GM12878 (cell line): ENCODE measurements around the gene DPP9. TPM values are rescaled to one million over a fixed set of nuclear protein-coding genes. Genes with fewer than 3 reads are reported as not detected.

ENCODE experiments used
- ATAC-seq: fragments of 200-7000 bp; cut with Tn5 transposase; 3 replicates; pipeline ENCODE4 v1.9.1; 2020; ENCODE audit warnings: mild to moderate bottlenecking, moderate library complexity
- BruUV-seq: library from RNA; stranded (reverse); fragments of 400-500 nt; replicated peaks from 2 replicates; lab custom pipeline; 2021; lab: Mats Ljungman, UMichigan
- CTCF ChIA-PET: fragments of 300-600 bp; sonication (Branson Sonifier 250); formaldehyde crosslinking; extraction: SDS; loops from one replicate; lab custom pipeline; 2021; ENCODE audit warnings: inconsistent platforms; lab: Yijun Ruan, JAX
- POLR2A ChIA-PET: fragments of 350-600 bp; formaldehyde crosslinking; extraction: SDS; loops from one replicate; lab custom pipeline; 2021; ENCODE audit warnings: inconsistent platforms; lab: Charles Lee
- RAD21 ChIA-PET: fragments of 300-600 bp; sonication (Branson Sonifier 250); formaldehyde crosslinking; loops from one replicate; lab custom pipeline; 2023; ENCODE audit warnings: antibody characterized with exemption; ENCODE audit not compliant: unreplicated experiment; lab: Charles Lee
- SMC1A ChIA-PET: fragments of 300-600 bp; sonication (Branson Sonifier 250); formaldehyde crosslinking; loops from one replicate; lab custom pipeline; 2023; ENCODE audit not compliant: unreplicated experiment, uncharacterized antibody; lab: Charles Lee
- DNase-seq: peaks from one replicate; pipeline ENCODE4 v3.0.0-alpha.2; 2011; ENCODE audit warnings: low read depth, low spot score
- FAIRE-seq: peaks from 3 replicates; lab custom pipeline; 2011; peaks lifted over from hg19 to GRCh38; lab: Jason Lieb, UNC
- H2AFZ ChIP-seq: 2 replicates; pipeline ENCODE4 v1.6.0; 2011; ENCODE audit warnings: low read depth, low read length, control low read depth; ENCODE audit not compliant: control insufficient read depth
- H3K27ac ChIP-seq: 2 replicates; pipeline ENCODE4 v1.5.1; 2011; ENCODE audit warnings: control low read depth; ENCODE audit not compliant: control insufficient read depth, insufficient read depth
- H3K27me3 ChIP-seq, 2 experiments: replicated peaks in 1 of 2; 2 replicates each; pipeline versions ENCODE4 v1.6.0 to v1.6.1; 2011; ENCODE audit warnings: low read length in 1 of 2; ENCODE audit not compliant: control insufficient read depth in 2 of 2, insufficient read depth in 2 of 2
- H3K36me3 ChIP-seq, 2 experiments: 2 replicates each; pipeline ENCODE4 v1.5.1; 2011; ENCODE audit warnings: low read length in 1 of 2; ENCODE audit not compliant: control insufficient read depth in 2 of 2, insufficient read depth in 2 of 2
- H3K4me1 ChIP-seq: 2 replicates; pipeline ENCODE4 v1.6.1; 2011; ENCODE audit warnings: mild to moderate bottlenecking, low read length, moderate library complexity, mixed read lengths; ENCODE audit not compliant: control insufficient read depth, insufficient read depth
- H3K4me2 ChIP-seq: 2 replicates; pipeline ENCODE4 v1.6.0; 2011; ENCODE audit warnings: control low read depth; ENCODE audit not compliant: control insufficient read depth, insufficient read depth
- H3K4me3 ChIP-seq: fragments of 200-600 bp; sonication (generic); 2 replicates; pipeline ENCODE4 v1.5.1; 2016
- H3K79me2 ChIP-seq: 2 replicates; pipeline ENCODE4 v1.6.0; 2011; ENCODE audit warnings: low read length; ENCODE audit not compliant: control insufficient read depth, insufficient read depth
- H3K9ac ChIP-seq: 2 replicates; pipeline ENCODE4 v1.8.0; 2011; ENCODE audit warnings: low read length, control low read depth, mixed read lengths; ENCODE audit not compliant: control insufficient read depth, insufficient read depth
- H3K9me3 ChIP-seq: replicated peaks from 3 replicates; pipeline ENCODE4 v1.5.1; 2011; ENCODE audit warnings: mild to moderate bottlenecking, low read length; ENCODE audit not compliant: control insufficient read depth, insufficient read depth
- H4K20me1 ChIP-seq: 2 replicates; pipeline ENCODE4 v1.6.0; 2011; ENCODE audit not compliant: control insufficient read depth, insufficient read depth
- BCL11A ChIP-seq: IDR thresholded peaks from 2 replicates; pipeline ENCODE4 v1.6.1; 2011; ENCODE audit warnings: low read depth, low read length
- CBX5 ChIP-seq: sonication (generic); IDR thresholded peaks from 2 replicates; pipeline ENCODE4 v1.6.1; 2016; ENCODE audit warnings: low read depth, moderate library complexity, mild to moderate bottlenecking, inconsistent platforms
- E2F4 ChIP-seq: IDR thresholded peaks from 2 replicates; pipeline ENCODE4 v1.6.1; 2012; ENCODE audit warnings: low read depth, low read length, improper control_type of control experiment
- E2F8 ChIP-seq: fragments of 450-650 bp; IDR thresholded peaks from 2 replicates; pipeline ENCODE4 v1.6.1; 2018; ENCODE audit warnings: mild to moderate bottlenecking, low read depth, moderate library complexity; ENCODE audit not compliant: partially characterized antibody
- EGR1 ChIP-seq, 2 experiments: IDR thresholded peaks; 1 replicate in 1 of 2; 2 replicates in 1 of 2; pipeline ENCODE4 v1.6.1; 2011 to 2012; ENCODE audit warnings: low read depth in 2 of 2, low read length in 2 of 2, borderline replicate concordance in 1 of 2, mild to moderate bottlenecking in 1 of 2, moderate library complexity in 1 of 2
- ESRRA ChIP-seq: IDR thresholded peaks from 2 replicates; pipeline ENCODE4 v1.6.1; 2012; ENCODE audit warnings: mild to moderate bottlenecking, low read length, improper control_type of control experiment
- FOS ChIP-seq: IDR thresholded peaks from 3 replicates; pipeline ENCODE4 v1.6.1; 2011; ENCODE audit warnings: borderline replicate concordance; ENCODE audit not compliant: insufficient read length; ENCODE audit errors: extremely low read depth
- IRF4 ChIP-seq: IDR thresholded peaks from 2 replicates; pipeline ENCODE4 v1.6.1; 2011; ENCODE audit warnings: low read depth, low read length
- NFYA ChIP-seq: IDR thresholded peaks from 2 replicates; pipeline ENCODE4 v1.6.1; 2011; ENCODE audit warnings: low read depth, mild to moderate bottlenecking, low read length, improper control_type of control experiment, borderline replicate concordance
- RELB ChIP-seq: fragments of 450-650 bp; IDR thresholded peaks from 2 replicates; pipeline ENCODE4 v1.6.1; 2017; ENCODE audit warnings: low read depth, mild to moderate bottlenecking, moderate library complexity
- ZNF622 ChIP-seq: fragments of 450-650 bp; IDR thresholded peaks from 2 replicates; pipeline ENCODE4 v1.6.1; 2017; ENCODE audit warnings: mild to moderate bottlenecking, inconsistent platforms
- WGBS: methylation state at CpG from one replicate; pipeline ENCODE4 v1.1.6; 2016; ENCODE audit warnings: low lambda C conversion rate; ENCODE audit not compliant: insufficient replicate concordance, insufficient coverage; ENCODE audit errors: missing lambda C conversion rate; 5-methylcytosine and 5-hydroxymethylcytosine counted together
- in situ Hi-C: fragments of 300-500 bp; cut with MboI; formaldehyde crosslinking; loops from 9 replicates; pipeline ENCODE4 v1.14.3; 2018; ENCODE audit warnings: mixed read lengths
- intact Hi-C: fragments of 100-400 bp; cut with micrococcal nuclease; formaldehyde crosslinking; loops from one replicate; pipeline ENCODE4 v1.14.2; 2022; ENCODE audit not compliant: unreplicated experiment
- polyA plus RNA-seq, 11 experiments: library from polyadenylated mRNA; depleted of rRNA in 4 of 11; unstranded in 6 of 11; stranded (reverse) in 5 of 11; fragments of >200 nt; fragmentation: Nextera tagmentation in 4 of 11; fragmentation: Illumina TruSeq in 1 of 11; extraction: Ambion mirVana in 4 of 11; extraction: Trizol in 1 of 11; gene quantifications; 1 replicate in 1 of 11; 2 replicates in 10 of 11; pipeline versions ENCODE4 v1.2.1 to v1.2.3, GENCODE V29; 2011 to 2016; ENCODE audit warnings: inconsistent platforms in 2 of 11, missing spikeins in 2 of 11, low read depth in 1 of 11
- total RNA-seq, 4 experiments: library from RNA; depleted of rRNA in 3 of 4; stranded (reverse); fragments of >200 nt in 3 of 4; fragmentation: Illumina TruSeq in 1 of 4; extraction: Trizol in 1 of 4; gene quantifications; 2 replicates each; pipeline versions ENCODE4 v1.2.1 to v1.2.3, GENCODE V29; 2013 to 2021

The DPP9 gene
- total and polyA plus RNA-seq, 10 of the 15 experiments (the other 5 are each of a cell fraction or from before 2014, with no cell fraction given): 0.64 to 58.6 (median 27.6) TPM

GRCh38 chr19:4759388-4760284 is 36.0 kb upstream of the DPP9 start:
- H3K4me2 ChIP-seq: peak overlapping the region; percentile 89
- H3K36me3 ChIP-seq: no peaks in the 10 kb centered on the region
- 9% methylated on average over 46 of the region's 53 CpGs for WGBS
- no peaks in the 10 kb centered on the region for H3K9me3 ChIP-seq
- SMC1A ChIA-PET: interaction anchor here (1.5 to 3.8 kb wide), 2 partner anchors 9 to 32 kb away, joined by 3 to 18 read pairs; partner anchors contain the start of gene FEM1A
- in situ Hi-C loops: no loop called here
- H2AFZ ChIP-seq: peak overlapping the region; percentile 44; the same call in 1 of the 2 replicates
- no peak overlapping the region for H3K27ac ChIP-seq
- POLR2A ChIA-PET: interaction anchor here (0.6 to 0.9 kb wide), 3 partner anchors 15 to 209 kb away, joined by 3 read pairs; partner anchors contain the start of gene KDM4B
- peak; percentile 49 for DNase-seq
- RAD21 ChIA-PET: interaction anchor here (0.6 to 2.2 kb wide), 4 partner anchors 12 to 1328 kb away, joined by 3 to 18 read pairs (median 4); partner anchors contain the start of gene FEM1A
- FAIRE-seq: peak; percentile 77
- BruUV-seq: no TSS peak
- peak; percentile 99 for ATAC-seq
- no peaks in the 10 kb centered on the region; a peak in 2 of 4 replicates for H3K27me3 ChIP-seq
- peak overlapping the region; percentile 47; the same call in 1 of the 2 replicates for H3K4me3 ChIP-seq
- CTCF ChIA-PET: interaction anchor here (0.6 to 3.0 kb wide), 3 partner anchors 25 to 814 kb away, joined by 3 to 25 read pairs (median 3); partner anchors contain the start of gene FEM1A
- no peaks in the 10 kb centered on the region for H4K20me1 ChIP-seq
- no peak overlapping the region for H3K9ac ChIP-seq
- no peaks in the 10 kb centered on the region for H3K79me2 ChIP-seq
- H3K4me1 ChIP-seq: peaks cover 4% of the 10 kb centered on the region; the same call in 1 of the 2 replicates
- intact Hi-C loops: no loop called here
- TF ChIP-seq NFYA: no peak
- no peak for TF ChIP-seq CBX5
- TF ChIP-seq E2F8: no peak
- no peak for TF ChIP-seq ESRRA
- TF ChIP-seq E2F4: no peak
- TF ChIP-seq IRF4: no peak
- 0 out of 2 replicates have a peak, but pooled peaks have one; percentile 42 for TF ChIP-seq RELB
- no peak for TF ChIP-seq EGR1 (IDR thresholded peaks at IDR 0.05; ENCODE audit: borderline replicate concordance in 1 of 2, low read depth in 2 of 2, low read length in 2 of 2)
- TF ChIP-seq BCL11A: peak; percentile 77; the same call in 1 of the 2 replicates
- no peak for TF ChIP-seq ZNF622
- TF ChIP-seq FOS: no peak
